NCI-H1048 (cell line): ENCODE measurements around the gene BMPR2.

ENCODE experiments used
- DNase-seq: peaks from one replicate; lab custom pipeline; 2025; lab: John Stamatoyannopoulos, UW

BMPR2 gene

DNA sequence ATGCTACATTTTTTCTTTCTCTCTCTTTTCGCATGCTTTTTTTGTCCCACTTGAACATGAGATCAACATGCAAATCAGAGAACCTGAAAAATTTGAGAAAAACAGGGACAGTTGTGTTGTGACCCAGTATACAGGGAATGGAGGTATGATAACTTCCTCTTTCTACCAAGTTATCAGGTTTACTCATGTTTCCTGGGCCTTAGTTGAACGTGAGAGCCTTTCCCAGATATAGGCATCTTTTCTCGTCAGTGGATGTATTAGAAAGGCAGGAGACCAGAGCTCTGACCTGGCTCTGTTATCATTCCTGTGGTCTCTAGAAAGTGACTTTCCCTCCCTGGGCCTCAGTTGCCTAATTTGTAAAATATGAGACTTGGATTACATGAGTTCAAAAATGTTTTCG lies 228.6 kb downstream of the BMPR2 start:
- DNase-seq: no peak

DNA sequence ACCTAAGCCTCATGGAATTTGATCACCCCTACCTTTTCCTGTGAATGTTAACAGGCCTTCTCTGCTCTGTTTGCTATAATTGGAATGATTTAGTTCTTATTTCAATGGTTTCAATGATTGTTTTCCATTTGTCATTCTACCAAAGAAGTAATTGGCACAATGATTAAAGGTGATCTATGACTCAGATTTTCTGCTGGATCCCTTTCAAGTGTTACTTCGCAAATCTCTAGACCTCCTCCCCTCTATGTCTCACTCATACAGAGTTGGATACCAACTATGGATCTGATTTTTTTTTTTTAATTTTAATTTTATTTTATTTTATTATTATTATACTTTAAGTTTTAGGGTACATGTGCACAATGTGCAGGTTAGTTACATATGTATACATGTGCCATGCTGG lies 229.0 kb downstream of the BMPR2 start:
- no peak for DNase-seq

DNA sequence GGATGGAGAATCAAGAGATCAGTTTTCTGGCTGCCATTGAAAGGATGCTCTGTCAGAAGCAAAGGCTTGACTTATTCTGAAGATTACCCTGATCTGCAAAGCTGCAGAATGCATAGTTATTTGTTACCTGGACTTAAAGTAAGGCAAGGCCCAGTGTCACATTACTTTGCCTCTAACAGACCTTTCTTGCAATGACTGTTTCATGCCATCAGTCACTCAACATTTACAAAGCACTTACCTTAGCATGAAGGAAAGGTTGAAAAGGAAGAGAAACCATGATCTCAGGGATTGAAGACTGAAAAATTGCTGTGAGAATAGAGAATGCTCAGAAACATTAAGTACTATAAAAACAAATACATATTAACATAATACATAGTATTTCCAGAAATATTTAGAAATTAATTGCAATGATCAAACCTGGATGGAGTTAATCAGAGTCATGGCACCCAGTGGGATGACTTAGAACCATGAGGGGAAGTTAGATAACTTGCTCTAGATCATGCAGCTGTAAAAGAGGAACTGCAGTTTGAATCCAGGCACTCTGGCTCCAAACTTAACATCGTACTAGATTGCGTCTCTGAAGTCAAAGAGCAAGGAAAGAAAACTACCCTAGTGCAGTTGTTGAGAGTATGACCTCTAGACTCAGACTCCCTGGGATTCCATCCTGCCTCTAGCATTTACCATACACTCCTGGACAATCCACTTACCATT lies 232.2 kb downstream of the BMPR2 start:
- no peak for DNase-seq

DNA sequence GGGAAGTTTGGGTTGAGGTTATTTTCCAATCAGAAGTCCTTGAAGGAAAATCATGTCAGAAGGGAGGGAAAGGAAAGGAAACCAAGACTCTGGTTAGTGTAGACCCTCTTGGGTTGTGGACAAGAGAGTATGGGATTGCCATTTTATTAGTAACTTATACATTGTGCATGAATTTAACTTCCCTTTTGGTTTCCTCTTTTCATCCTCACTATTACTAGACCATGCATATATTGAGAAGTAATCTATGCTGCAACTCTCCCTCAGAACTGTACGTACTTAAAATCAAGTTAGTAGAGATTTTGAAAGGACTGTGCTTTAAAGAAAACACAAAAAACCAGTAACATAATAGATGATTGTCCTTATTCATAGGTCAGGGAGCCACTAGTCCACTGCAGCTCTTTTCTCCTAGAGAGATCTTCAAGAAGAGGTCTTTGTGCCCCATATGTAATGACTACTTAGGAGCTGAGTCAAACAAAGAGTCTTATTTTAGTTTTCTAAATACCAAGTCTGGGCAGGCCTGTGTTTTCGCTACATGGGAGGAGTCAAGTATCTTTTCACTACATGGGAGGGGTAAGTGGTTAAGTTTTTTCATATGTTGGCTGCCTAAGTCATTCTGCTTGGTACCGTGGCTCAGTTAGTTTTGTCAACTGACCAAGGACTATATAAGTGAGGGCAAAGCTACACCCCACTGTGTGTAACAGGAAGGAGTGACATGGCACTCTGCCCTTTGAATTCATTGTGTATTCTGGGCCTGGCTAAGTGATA lies 233.4 kb downstream of the BMPR2 start:
- no peak for DNase-seq

DNA sequence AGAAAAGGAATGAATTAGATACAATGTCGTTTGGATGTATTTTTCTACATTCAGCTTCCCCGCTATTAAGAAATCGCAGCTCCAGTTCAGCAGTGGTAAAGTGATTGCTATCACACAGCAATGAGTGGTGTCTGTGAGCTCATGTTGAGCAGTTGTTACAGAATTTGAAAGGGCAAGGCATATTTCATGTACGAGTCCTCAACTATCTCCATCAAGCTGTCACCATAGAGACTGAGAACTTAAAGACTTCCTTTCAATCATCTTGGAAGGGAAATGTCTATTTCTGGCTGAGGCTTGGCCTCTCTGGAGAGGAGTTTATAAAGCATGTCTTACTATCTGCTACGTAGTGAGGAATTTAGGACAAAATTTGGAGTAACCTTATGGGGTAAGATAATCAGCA lies 234.3 kb downstream of the BMPR2 start:
- DNase-seq: no peak

DNA sequence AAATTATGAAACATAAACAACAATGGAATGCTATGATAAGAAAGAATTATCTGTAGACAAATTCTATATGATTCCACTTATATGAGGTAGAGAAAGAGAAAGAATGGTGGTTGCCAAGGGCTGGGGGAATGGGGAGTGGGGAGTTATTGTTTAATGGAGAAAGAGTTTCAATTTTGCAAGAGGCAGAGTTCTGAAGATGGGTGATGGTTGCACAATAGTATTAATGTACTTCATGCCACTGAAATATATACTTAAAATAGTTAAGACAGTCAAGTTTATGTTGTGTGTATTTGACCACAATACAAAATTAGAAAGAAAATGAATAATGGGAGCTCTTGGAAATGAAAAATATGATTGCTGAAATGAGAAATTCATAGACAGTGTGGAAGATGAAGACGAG lies 236.0 kb downstream of the BMPR2 start:
- DNase-seq: no peak

DNA sequence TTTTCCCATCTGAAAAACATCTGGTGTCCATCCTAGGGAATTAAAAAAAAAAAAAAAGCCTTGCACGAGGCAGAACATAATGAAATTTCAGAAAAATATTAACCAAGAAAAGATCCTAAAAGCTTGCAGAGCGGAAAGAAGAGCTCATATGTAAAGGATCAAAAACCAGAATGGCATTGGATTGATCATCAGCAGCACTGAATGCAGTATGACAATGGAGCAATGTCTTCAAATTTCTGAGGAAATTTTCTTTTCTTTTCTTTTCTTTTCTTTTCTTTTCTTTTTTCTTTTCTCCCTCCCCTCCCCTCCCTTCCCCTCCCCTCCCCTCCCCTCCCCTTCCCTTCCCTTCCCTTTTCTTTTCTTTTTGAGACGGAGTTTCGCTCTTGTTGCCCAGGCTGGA lies 237.4 kb downstream of the BMPR2 start:
- DNase-seq: no peak
